HepG2 (cell line): ENCODE results near the gene TPTE. TPM values are rescaled to one million over a fixed set of nuclear protein-coding genes. Genes with fewer than 3 reads are reported as not detected.
"Not testable (repeated sequence)": the region's sequence is repeated elsewhere in the genome, so short reads cannot be mapped to it uniquely, and the experiment has no call there.

Experiments used
- ATAC-seq: fragments of 200-7000 bp; cut with Tn5 transposase; 3 replicates; pipeline ENCODE4 v1.9.1; 2020; ENCODE audit warnings: mild to moderate bottlenecking, moderate library complexity
- Bru-seq: library from RNA; stranded (reverse); fragments of 400-500 nt; gene quantifications from one replicate; lab custom pipeline; 2021; lab: Mats Ljungman, UMichigan
- BruChase-seq, 2 experiments: library from RNA; stranded (reverse); fragments of 400-500 nt; gene quantifications; one replicate each; lab custom pipeline; 2021; lab: Mats Ljungman, UMichigan
- BruUV-seq: library from RNA; stranded (reverse); fragments of 400-500 nt; replicated peaks from 2 replicates; lab custom pipeline; 2021; lab: Mats Ljungman, UMichigan
- CTCF ChIA-PET: fragments of 300-600 bp; formaldehyde crosslinking; extraction: SDS; loops from one replicate; lab custom pipeline; 2021; ENCODE audit warnings: low total read pairs, inconsistent platforms, low intra/inter-chr PET ratio; lab: Yijun Ruan, JAX
- POLR2A ChIA-PET: fragments of 350-600 bp; sonication (Branson Sonifier 250); formaldehyde crosslinking; loops from one replicate; lab custom pipeline; 2020; ENCODE audit warnings: antibody characterized with exemption, inconsistent platforms; lab: Yijun Ruan, JAX
- DNase-seq: peaks from one replicate; pipeline ENCODE4 v3.0.0-alpha.2; 2015; ENCODE audit warnings: low spot score
- FAIRE-seq: peaks from 3 replicates; lab custom pipeline; 2011; peaks lifted over from hg19 to GRCh38; lab: Jason Lieb, UNC
- H2AFZ ChIP-seq: one replicate; pipeline ENCODE4 v1.6.1; 2011; ENCODE audit warnings: low read length, inconsistent platforms
- H3K27ac ChIP-seq: fragments of 300-600 bp; 3 replicates; pipeline ENCODE4 v1.8.0; 2011; ENCODE audit warnings: mixed run types, mild to moderate bottlenecking, mixed read lengths, low read length, inconsistent platforms; ENCODE audit not compliant: insufficient read depth; ENCODE audit errors: extremely low read length
- H3K27me3 ChIP-seq, 2 experiments: fragments of 200-600 bp in 1 of 2; 2 replicates in 1 of 2; 3 replicates in 1 of 2; pipeline versions ENCODE4 v1.6.0 to v1.8.0; 2011; ENCODE audit warnings: low read length in 2 of 2, mild to moderate bottlenecking in 2 of 2, moderate library complexity in 2 of 2, inconsistent platforms in 1 of 2; ENCODE audit not compliant: insufficient read depth in 2 of 2, control insufficient read depth in 1 of 2
- H3K36me3 ChIP-seq, 2 experiments: fragments of 200-600 bp in 1 of 2; replicated peaks in 1 of 2; 2 replicates in 1 of 2; 3 replicates in 1 of 2; pipeline versions ENCODE4 v1.5.1 to v1.8.0; 2011; ENCODE audit warnings: low read length in 2 of 2, inconsistent platforms in 1 of 2; ENCODE audit not compliant: insufficient read depth in 2 of 2, control insufficient read depth in 1 of 2
- H3K4me1 ChIP-seq: 2 replicates; pipeline ENCODE4 v1.5.1; 2012; ENCODE audit warnings: low read length, inconsistent platforms; ENCODE audit not compliant: insufficient read depth
- H3K4me2 ChIP-seq: 2 replicates; pipeline ENCODE4 v1.6.0; 2011; ENCODE audit warnings: low read depth, low read length, inconsistent platforms
- H3K4me3 ChIP-seq, 3 experiments: fragments of 200-600 bp in 1 of 3; sonication (generic), shearing (Covaris generic) in 1 of 3; replicated peaks in 1 of 3; 2 replicates each; pipeline ENCODE4 v1.5.1; 2011 to 2016; ENCODE audit warnings: low read length in 3 of 3, inconsistent platforms in 2 of 3, low read depth in 2 of 3, mild to moderate bottlenecking in 2 of 3, control low read depth in 1 of 3, mixed read lengths in 1 of 3; ENCODE audit not compliant: insufficient read depth in 1 of 3
- H3K79me2 ChIP-seq: one replicate; pipeline ENCODE4 v1.6.1; 2011; ENCODE audit warnings: low read length, inconsistent platforms; ENCODE audit not compliant: insufficient read depth
- H3K9ac ChIP-seq: 2 replicates; pipeline ENCODE4 v1.6.0; 2011; ENCODE audit warnings: mild to moderate bottlenecking, low read depth, low read length, inconsistent platforms; ENCODE audit not compliant: insufficient read depth
- H3K9me3 ChIP-seq: 2 replicates; pipeline ENCODE4 v1.5.1; 2012; ENCODE audit warnings: mild to moderate bottlenecking, low read length
- H4K20me1 ChIP-seq: 2 replicates; pipeline ENCODE4 v1.6.0; 2011; ENCODE audit warnings: inconsistent platforms, mild to moderate bottlenecking, low read length, moderate library complexity; ENCODE audit not compliant: insufficient read depth
- AKAP8 ChIP-seq: sonication (generic); formaldehyde crosslinking; IDR thresholded peaks from 2 replicates; pipeline ENCODE4 v1.5.1; 2020; ENCODE audit warnings: mild to moderate bottlenecking, missing genetic modification reagents
- PCBP1 ChIP-seq: fragments of 200-400 bp; formaldehyde crosslinking; IDR thresholded peaks from 2 replicates; pipeline ENCODE4 v1.6.1; 2017; ENCODE audit warnings: mild to moderate bottlenecking, low read depth, low read length, borderline replicate concordance
- WGBS: methylation state at CpG from one replicate; pipeline ENCODE4 v1.1.6; 2017; ENCODE audit warnings: low lambda C conversion rate; 5-methylcytosine and 5-hydroxymethylcytosine counted together
- in situ Hi-C: cut with HindIII; loops from 2 replicates; pipeline ENCODE4 v1.10.0; 2017; ENCODE audit warnings: low pct_unique_long_range_greater_than_20kb; ENCODE audit not compliant: extremely low pct_ligation_motif_present
- intact Hi-C: fragments of 100-400 bp; cut with micrococcal nuclease; formaldehyde crosslinking; loops from one replicate; pipeline ENCODE4 v1.10.0; 2022; ENCODE audit not compliant: unreplicated experiment
- long read RNA-seq, 2 experiments: library from RNA in 1 of 2; library from polyadenylated mRNA in 1 of 2; stranded (forward) in 1 of 2; unstranded in 1 of 2; transcript quantifications; one replicate each; pipeline ENCODE4 v2.0.0, GENCODE V29; 2019 to 2022
- polyA minus RNA-seq, 3 experiments: library from RNA; depleted of rRNA, polyadenylated mRNA; stranded (reverse); fragments of >200 nt; gene quantifications; 2 replicates each; pipeline ENCODE4 v1.2.3, GENCODE V29; 2011; ENCODE audit warnings: low replicate concordance in 1 of 3
- polyA plus RNA-seq, 8 experiments: library from polyadenylated mRNA; depleted of rRNA in 3 of 8; stranded (reverse) in 7 of 8; unstranded in 1 of 8; fragments of >200 nt; fragmentation: Illumina TruSeq in 4 of 8; extraction: Trizol in 4 of 8; gene quantifications; 2 replicates each; pipeline versions ENCODE4 v1.2.1 to v1.2.3, GENCODE V29; 2011 to 2016; ENCODE audit warnings: low read depth in 4 of 8, missing spikeins in 1 of 8, mixed read lengths in 1 of 8; ENCODE audit not compliant: insufficient read depth in 1 of 8
- total RNA-seq, 5 experiments: library from RNA; depleted of rRNA; stranded (reverse); fragments of >200 nt; fragmentation: Illumina TruSeq; extraction: Trizol; gene quantifications; 2 replicates each; pipeline ENCODE4 v1.2.3, GENCODE V29; 2016; ENCODE audit warnings: low read depth in 1 of 5

TPTE gene
- total RNA-seq (2016; rRNA removed; fragmentation: Illumina TruSeq; extraction: Trizol) = not detected in 2 replicates
- not detected in 2 replicates for total RNA-seq (2016; cell fraction: cytosol; rRNA removed; fragmentation: Illumina TruSeq; extraction: Trizol; ENCODE audit: low read depth)
- not detected in 2 replicates for total RNA-seq (2016; cell fraction: insoluble cytoplasmic fraction; rRNA removed; fragmentation: Illumina TruSeq; extraction: Trizol)
- not detected in 2 replicates for total RNA-seq (2016; cell fraction: membrane; rRNA removed; fragmentation: Illumina TruSeq; extraction: Trizol)
- total RNA-seq (2016; cell fraction: nucleus; rRNA removed; fragmentation: Illumina TruSeq; extraction: Trizol) = not detected in 2 replicates
- polyA plus RNA-seq (2011; rRNA removed) = not detected in 2 replicates
- not detected in 2 replicates for polyA plus RNA-seq (2011; cell fraction: cytosol; rRNA removed)
- not detected in 2 replicates for polyA plus RNA-seq (2011; cell fraction: nucleus; rRNA removed)
- not detected in 2 replicates for polyA plus RNA-seq (2012)
- not detected in 2 replicates for polyA plus RNA-seq (2016; cell fraction: cytosol; fragmentation: Illumina TruSeq; extraction: Trizol; ENCODE audit: low read depth)
- not detected in 2 replicates for polyA plus RNA-seq (2016; cell fraction: insoluble cytoplasmic fraction; fragmentation: Illumina TruSeq; extraction: Trizol; ENCODE audit: low read depth)
- not detected in 2 replicates for polyA plus RNA-seq (2016; cell fraction: membrane; fragmentation: Illumina TruSeq; extraction: Trizol; ENCODE audit: low read depth)
- polyA plus RNA-seq (2016; cell fraction: nucleus; fragmentation: Illumina TruSeq; extraction: Trizol; ENCODE audit: insufficient read depth, low read depth) = not detected in 2 replicates
- polyA minus RNA-seq (2011; rRNA and poly(A)+ RNA removed; ENCODE audit: low replicate concordance) = not detected in 2 replicates
- not detected in 2 replicates for polyA minus RNA-seq (2011; cell fraction: cytosol; rRNA and poly(A)+ RNA removed)
- polyA minus RNA-seq (2011; cell fraction: nucleus; rRNA and poly(A)+ RNA removed) = not detected in 2 replicates
- Bru-seq, nascent RNA = not detected
- not detected for BruChase-seq, experiment 1, labeled RNA remaining after a 6-hour chase
- BruChase-seq, experiment 2, labeled RNA remaining after a 2-hour chase = not detected
- long read RNA-seq, experiment 1 = 0 reads
- long read RNA-seq, experiment 2 = 0 reads

GRCh38 chr21:10521091-10521598, at the start of gene TPTE:
TSS of gene TPTE (plus strand) at chr21:10521583. CDS start at chr21:10538724, 17,141 bp downstream.
- WGBS = 78% methylated on average over 66 of the region's 66 CpGs

DNA sequence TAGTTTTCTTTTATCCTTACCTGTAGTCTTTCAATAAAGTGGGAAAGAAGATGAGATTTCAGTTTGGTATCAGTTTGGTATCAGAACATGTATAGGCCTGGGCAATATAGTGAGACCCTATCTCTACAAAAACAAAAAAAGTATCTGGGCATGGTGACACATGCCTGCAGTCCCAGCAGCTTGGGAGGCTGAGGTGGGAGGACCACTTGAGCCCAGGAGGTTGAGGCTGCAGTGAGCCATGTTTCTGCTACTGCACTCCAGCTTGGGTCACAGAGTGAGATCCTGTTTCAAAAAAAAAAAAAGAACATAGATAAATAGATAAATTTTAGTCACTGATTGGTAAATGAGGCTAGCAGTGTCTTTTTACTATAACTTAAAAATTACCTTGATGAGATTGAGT, 49.4 kb upstream of the TPTE start:
- ATAC-seq, H2AFZ ChIP-seq, intact Hi-C loops, H3K4me3 ChIP-seq, H3K79me2 ChIP-seq, H3K27me3 ChIP-seq, H3K9ac ChIP-seq, H3K36me3 ChIP-seq, H3K4me1 ChIP-seq, POLR2A ChIA-PET, H3K4me2 ChIP-seq, H3K27ac ChIP-seq, DNase-seq, CTCF ChIA-PET, BruUV-seq, in situ Hi-C loops, H4K20me1 ChIP-seq, FAIRE-seq: not testable (repeated sequence)
- H3K9me3 ChIP-seq = peaks cover 77% of the 10 kb centered on the region

More at GRCh38 chr21:10521091-10521598, at the start of gene TPTE:
- Histone ChIP-seq H3K79me2 (no peaks in the 10 kb centered on the region), H3K9me3 (peaks cover 84% of the 10 kb centered on the region), H3K27me3 (no peaks in the 10 kb centered on the region), H3K36me3 (no peaks in the 10 kb centered on the region), H3K27ac (no peak within 1 kb of the TSS), H4K20me1 (no peaks in the 10 kb centered on the region), H3K4me3 (no peak within 1 kb of the TSS), H3K4me2 (no peak within 1 kb of the TSS), H2AFZ (no peak within 1 kb of the TSS), H3K9ac (no peak within 1 kb of the TSS), H3K4me1 (no peaks in the 10 kb centered on the region)
- DNase-seq (no peak), FAIRE-seq (no peak), ATAC-seq (peak; percentile 24; the same call in 1 of the 3 replicates)
- POLR2A ChIA-PET = no interaction called here
- CTCF ChIA-PET = no interaction called here
- TF ChIP-seq PCBP1 (0 out of 2 replicates have a peak, but pooled peaks have one; percentile 37), AKAP8 (CRISPR knock-in tag) (no peak)
- in situ Hi-C loops (no loop called here), intact Hi-C loops (no loop called here)
- BruUV-seq = no TSS peak

DNA sequence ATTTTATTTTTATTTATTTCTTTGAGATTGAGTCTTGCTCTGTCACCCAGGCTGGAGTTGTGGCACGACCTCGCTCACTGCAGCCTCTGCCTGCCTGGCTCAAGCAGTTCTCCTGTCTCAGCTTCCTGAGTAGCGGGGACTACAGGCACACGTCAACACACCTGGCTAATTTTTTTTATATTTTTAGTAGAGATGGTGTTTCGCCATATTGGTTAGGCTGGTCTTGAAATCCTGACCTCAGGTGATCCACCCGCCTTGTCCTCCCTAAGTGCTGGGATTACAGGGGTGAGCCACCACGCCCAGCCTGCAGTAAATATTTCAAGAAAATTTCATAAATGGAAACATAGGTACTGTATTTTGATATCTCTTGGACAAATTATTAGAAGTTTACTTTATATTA, 43.6 kb upstream of the TPTE start:
- H3K4me3 ChIP-seq, H3K4me1 ChIP-seq, DNase-seq, FAIRE-seq, H3K27ac ChIP-seq, H3K4me2 ChIP-seq, POLR2A ChIA-PET, BruUV-seq, H3K36me3 ChIP-seq, H3K27me3 ChIP-seq, in situ Hi-C loops, ATAC-seq, CTCF ChIA-PET, H4K20me1 ChIP-seq, H3K9ac ChIP-seq, H2AFZ ChIP-seq, intact Hi-C loops, H3K79me2 ChIP-seq: not testable (repeated sequence)
- peaks cover 46% of the 10 kb centered on the region for H3K9me3 ChIP-seq
- WGBS = 10% methylated on average over 7 of the region's 7 CpGs
